Endothelial cell of umbilical vein (primary cell): ENCODE measurements around the gene TMEM161A.

Experiments
- EZH2 ChIP-seq: IDR thresholded peaks from 2 replicates; pipeline ENCODE4 v1.6.1; 2012; ENCODE audit warnings: borderline replicate concordance, low read depth, mild to moderate bottlenecking, moderate library complexity, low read length, inconsistent platforms; ENCODE audit not compliant: severe bottlenecking
- GATA2 ChIP-seq: IDR thresholded peaks from 2 replicates; pipeline ENCODE4 v1.7.0; 2011; ENCODE audit warnings: low read depth, mild to moderate bottlenecking, moderate library complexity, mixed read lengths, low read length; ENCODE audit not compliant: insufficient read length, insufficient read depth
- JUN ChIP-seq: IDR thresholded peaks from 2 replicates; pipeline ENCODE4 v1.6.1; 2011; ENCODE audit warnings: borderline replicate concordance, low read depth; ENCODE audit not compliant: insufficient read length, insufficient read depth
- MYC ChIP-seq: IDR thresholded peaks from one replicate; pipeline ENCODE4 v1.6.1; 2011; ENCODE audit warnings: mild to moderate bottlenecking, low read depth, low read length
- POLR2A ChIP-seq: IDR thresholded peaks from 2 replicates; pipeline ENCODE4 v1.6.1; 2012; ENCODE audit warnings: low read depth, mild to moderate bottlenecking, control low read depth, low read length
- POLR2AphosphoS5 ChIP-seq: IDR thresholded peaks from 2 replicates; pipeline ENCODE4 v1.6.1; 2012; ENCODE audit warnings: low read depth, mild to moderate bottlenecking, control low read depth, low read length, moderate library complexity; ENCODE audit not compliant: insufficient read depth
- TF ChIP-seq, protein P1 (sequence below), 2 donors: IDR thresholded peaks; 1 replicate in 1 of 2; 2 replicates in 1 of 2; pipeline ENCODE4 v1.5.1; 2011; ENCODE audit warnings: low read length in 2 of 2, mild to moderate bottlenecking in 2 of 2, moderate library complexity in 2 of 2, control low read depth in 1 of 2, inconsistent platforms in 1 of 2, low read depth in 1 of 2; ENCODE audit not compliant: insufficient read depth in 1 of 2; ENCODE audit errors: extremely low read depth in 1 of 2
- TF ChIP-seq, protein P2 (sequence below): IDR thresholded peaks from 2 replicates; pipeline ENCODE4 v1.6.1; 2011; ENCODE audit not compliant: insufficient read depth, insufficient read length

GRCh38 chr19:19113040-19113626 lies 25.1 kb downstream of the TMEM161A start:
- TF ChIP-seq, protein P1, sequence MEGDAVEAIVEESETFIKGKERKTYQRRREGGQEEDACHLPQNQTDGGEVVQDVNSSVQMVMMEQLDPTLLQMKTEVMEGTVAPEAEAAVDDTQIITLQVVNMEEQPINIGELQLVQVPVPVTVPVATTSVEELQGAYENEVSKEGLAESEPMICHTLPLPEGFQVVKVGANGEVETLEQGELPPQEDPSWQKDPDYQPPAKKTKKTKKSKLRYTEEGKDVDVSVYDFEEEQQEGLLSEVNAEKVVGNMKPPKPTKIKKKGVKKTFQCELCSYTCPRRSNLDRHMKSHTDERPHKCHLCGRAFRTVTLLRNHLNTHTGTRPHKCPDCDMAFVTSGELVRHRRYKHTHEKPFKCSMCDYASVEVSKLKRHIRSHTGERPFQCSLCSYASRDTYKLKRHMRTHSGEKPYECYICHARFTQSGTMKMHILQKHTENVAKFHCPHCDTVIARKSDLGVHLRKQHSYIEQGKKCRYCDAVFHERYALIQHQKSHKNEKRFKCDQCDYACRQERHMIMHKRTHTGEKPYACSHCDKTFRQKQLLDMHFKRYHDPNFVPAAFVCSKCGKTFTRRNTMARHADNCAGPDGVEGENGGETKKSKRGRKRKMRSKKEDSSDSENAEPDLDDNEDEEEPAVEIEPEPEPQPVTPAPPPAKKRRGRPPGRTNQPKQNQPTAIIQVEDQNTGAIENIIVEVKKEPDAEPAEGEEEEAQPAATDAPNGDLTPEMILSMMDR (IDR thresholded peaks at IDR 0.05; ENCODE audit: extremely low read depth in 1 of 2, insufficient read depth in 1 of 2, low read depth in 1 of 2, low read length in 2 of 2) = no peak
- no peak for TF ChIP-seq EZH2
- TF ChIP-seq, protein P2, sequence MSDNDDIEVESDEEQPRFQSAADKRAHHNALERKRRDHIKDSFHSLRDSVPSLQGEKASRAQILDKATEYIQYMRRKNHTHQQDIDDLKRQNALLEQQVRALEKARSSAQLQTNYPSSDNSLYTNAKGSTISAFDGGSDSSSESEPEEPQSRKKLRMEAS = no peak
- no peak for TF ChIP-seq POLR2AphosphoS5
- no peak for TF ChIP-seq POLR2A
- no peak for TF ChIP-seq MYC
- TF ChIP-seq GATA2 = no peak
- no peak for TF ChIP-seq JUN
